Left ventricle myocardium inferior (tissue), 1 donor: ENCODE results near the gene TMEM267. TPM values are rescaled to one million over a fixed set of nuclear protein-coding genes. Genes with fewer than 3 reads are reported as not detected.

ENCODE experiments used
- DNase-seq: peaks from one replicate; pipeline ENCODE4 v3.0.0-alpha.2; 2020
- H3K27ac ChIP-seq: fragments of 200-600 bp; replicated peaks from 2 replicates; pipeline ENCODE4 v1.8.0; 2021
- H3K27me3 ChIP-seq: fragments of 200-600 bp; 2 replicates; pipeline ENCODE4 v1.8.0; 2021; ENCODE audit warnings: low read depth
- H3K36me3 ChIP-seq: fragments of 200-600 bp; 2 replicates; pipeline ENCODE4 v1.8.0; 2021
- H3K4me1 ChIP-seq: fragments of 200-600 bp; 2 replicates; pipeline ENCODE4 v1.8.0; 2021
- H3K4me3 ChIP-seq: fragments of 200-600 bp; 2 replicates; pipeline ENCODE4 v1.8.0; 2021; ENCODE audit warnings: mild to moderate bottlenecking, moderate library complexity
- H3K9me3 ChIP-seq: fragments of 200-600 bp; replicated peaks from 2 replicates; pipeline ENCODE4 v1.8.0; 2021
- CTCF ChIP-seq: fragments of 200-600 bp; IDR thresholded peaks from 2 replicates; pipeline ENCODE4 v1.8.0; 2021; ENCODE audit warnings: antibody characterized with exemption, mild to moderate bottlenecking, borderline replicate concordance
- intact Hi-C: fragments of 100-400 bp; cut with micrococcal nuclease; formaldehyde crosslinking; loops from one replicate; pipeline ENCODE4 v1.11.0; 2022
- long read RNA-seq: library from polyadenylated mRNA; unstranded; transcript quantifications from one replicate; pipeline ENCODE4 v2.0.0, GENCODE V29; 2021
- total RNA-seq: library from RNA; stranded (reverse); fragmentation: NEBNext Ultra II Directional; extraction: Animal tissue kit (Norgen Biotek cat#: 25700); gene quantifications from one replicate; pipeline ENCODE4 v1.2.1, GENCODE V29; 2021
- donor health status: DM: no; HTN: yes; CAD: no; lungs with severe emphysema.

TMEM267 gene
- 6.8 TPM for total RNA-seq
- long read RNA-seq, transcript TMEM267-201 (3 exons, 2,338 nt), result major isoform, 9 of 11 reads
- long read RNA-seq, partial matches to known transcripts, result 0 of 11 reads
- long read RNA-seq, other reads (novel, unspliced or antisense), result 1 of 11 reads

- H3K9me3 ChIP-seq, result no peaks in the 10 kb centered on the region
- intact Hi-C loops, result no loop called here
- no peaks in the 10 kb centered on the region for H3K27me3 ChIP-seq
- H3K27ac ChIP-seq, result peak within 1 kb of the TSS; percentile 98
- peaks cover 39% of the 10 kb centered on the region for H3K4me1 ChIP-seq
- H3K4me3 ChIP-seq, result peak within 1 kb of the TSS; percentile 92
- no peak for TF ChIP-seq CTCF
- peaks cover under 1% of the 10 kb centered on the region for H3K36me3 ChIP-seq
- peak; percentile 92 for DNase-seq
Measured at GRCh38 chr5:43483298-43484105, at the start of gene TMEM267. TSS of gene TMEM267 (minus strand) at chr5:43483865. CDS start at chr5:43453969, 29,896 bp downstream.

GRCh38 chr5:43530648-43531047 is 47.0 kb upstream of the TMEM267 start:
- Histone ChIP-seq H3K36me3 (peaks cover 87% of the 10 kb centered on the region), H3K4me1 (no peaks in the 10 kb centered on the region), H3K27ac (no peak overlapping the region), H3K9me3 (no peaks in the 10 kb centered on the region), H3K4me3 (no peak overlapping the region), H3K27me3 (no peaks in the 10 kb centered on the region)
- intact Hi-C loops, result no loop called here
- no peak for TF ChIP-seq CTCF
- DNase-seq, result no peak

GRCh38 chr5:43523662-43524072 is 40.0 kb upstream of the TMEM267 start:
- H3K27ac ChIP-seq, result no peak overlapping the region
- H3K4me3 ChIP-seq, result no peak overlapping the region
- no peaks in the 10 kb centered on the region for H3K27me3 ChIP-seq
- intact Hi-C loops, result no loop called here
- peaks cover 45% of the 10 kb centered on the region for H3K36me3 ChIP-seq
- H3K4me1 ChIP-seq, result no peaks in the 10 kb centered on the region
- no peaks in the 10 kb centered on the region for H3K9me3 ChIP-seq
- TF ChIP-seq CTCF, result no peak
- no peak for DNase-seq

GRCh38 chr5:43520615-43521014 is 37.0 kb upstream of the TMEM267 start:
- intact Hi-C loops, result no loop called here

GRCh38 chr5:43515678-43516048 is 32.0 kb upstream of the TMEM267 start:
- Histone ChIP-seq H3K9me3 (no peaks in the 10 kb centered on the region), H3K36me3 (no peaks in the 10 kb centered on the region), H3K4me3 (peak overlapping the region; percentile 88), H3K27ac (peak overlapping the region; percentile 92), H3K4me1 (peaks cover 21% of the 10 kb centered on the region), H3K27me3 (no peaks in the 10 kb centered on the region)
- no peak for DNase-seq
- no peak for TF ChIP-seq CTCF
- intact Hi-C loops, result no loop called here

More at GRCh38 chr5:43520615-43521014, 37.0 kb upstream of the TMEM267 start:
- no peak for TF ChIP-seq CTCF
- Histone ChIP-seq H3K9me3 (no peaks in the 10 kb centered on the region), H3K4me1 (peaks cover 4% of the 10 kb centered on the region), H3K36me3 (peaks cover 26% of the 10 kb centered on the region), H3K4me3 (no peak overlapping the region), H3K27me3 (no peaks in the 10 kb centered on the region), H3K27ac (no peak overlapping the region)
- DNase-seq, result no peak
